ENCODE measurements around the gene KIR3DL2.
"Not testable (repeated sequence)": the region's sequence is repeated elsewhere in the genome, so short reads cannot be mapped to it uniquely, and the experiment has no call there.

The KIR3DL2 gene

DNA sequence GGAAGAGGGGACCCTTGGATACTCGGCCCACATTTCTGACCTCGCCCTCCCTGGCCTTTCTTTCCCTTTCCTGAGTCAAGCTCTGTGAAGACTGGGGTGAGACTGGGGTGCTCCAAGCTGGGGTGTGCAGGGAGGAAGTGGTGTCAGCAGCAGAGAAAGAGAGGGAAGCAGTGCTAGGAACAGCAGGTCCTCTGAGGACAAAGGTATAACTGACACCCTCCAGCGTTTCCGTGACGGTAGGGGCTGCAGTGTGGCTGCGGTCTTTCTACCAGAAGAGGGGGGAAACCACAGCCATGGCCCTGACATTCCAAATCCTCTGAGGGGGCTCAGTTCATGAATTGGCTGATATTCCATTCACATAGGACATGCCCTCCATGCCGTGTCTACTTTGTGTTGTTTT is 1.1 kb downstream of the KIR3DL2 start:
- Histone ChIP-seq H3K4me3 (ENCODE audit: low read length) (no peak overlapping the region), H2BK120ac (ENCODE audit: low read depth, low read length) (no peak overlapping the region), H3K79me2 (ENCODE audit: control insufficient read depth, insufficient read depth, low read length) (no peaks in the 10 kb centered on the region), H2BK15ac (replicated peaks; ENCODE audit: low read depth) (no peak overlapping the region), H3K9ac (ENCODE audit: low read length) (no peak overlapping the region), H3K4me2 (ENCODE audit: low read length) (no peak overlapping the region), H3K23ac (ENCODE audit: low read length) (no peak overlapping the region), H3K79me1 (ENCODE audit: low read length) (no peaks in the 10 kb centered on the region), H3K4me1 (ENCODE audit: control insufficient read depth, low read depth, low read length) (no peaks in the 10 kb centered on the region), H3K27me3 (ENCODE audit: insufficient read depth, low read length, poor library complexity) (no peaks in the 10 kb centered on the region), H3K27ac (ENCODE audit: low read depth, low read length) (no peak overlapping the region), H3K18ac (ENCODE audit: low read length) (no peak overlapping the region), H3K36me3 (ENCODE audit: control insufficient read depth, insufficient read depth, low read length) (no peaks in the 10 kb centered on the region), H2BK5ac (ENCODE audit: low read length) (no peak overlapping the region), H4K5ac (ENCODE audit: low read length) (no peak overlapping the region), H2AK5ac (ENCODE audit: low read length) (no peak overlapping the region), H3K56ac (ENCODE audit: low read length) (no peak overlapping the region), H4K8ac (ENCODE audit: low read depth, low read length) (no peak overlapping the region), H3K4ac (ENCODE audit: low read depth, low read length) (no peak overlapping the region)
- no CpG with 5 or more reads among the region's 7 CpGs for WGBS (ENCODE audit: extremely low coverage, insufficient coverage, low lambda C conversion rate)
- DNase-seq = no peak

DNA sequence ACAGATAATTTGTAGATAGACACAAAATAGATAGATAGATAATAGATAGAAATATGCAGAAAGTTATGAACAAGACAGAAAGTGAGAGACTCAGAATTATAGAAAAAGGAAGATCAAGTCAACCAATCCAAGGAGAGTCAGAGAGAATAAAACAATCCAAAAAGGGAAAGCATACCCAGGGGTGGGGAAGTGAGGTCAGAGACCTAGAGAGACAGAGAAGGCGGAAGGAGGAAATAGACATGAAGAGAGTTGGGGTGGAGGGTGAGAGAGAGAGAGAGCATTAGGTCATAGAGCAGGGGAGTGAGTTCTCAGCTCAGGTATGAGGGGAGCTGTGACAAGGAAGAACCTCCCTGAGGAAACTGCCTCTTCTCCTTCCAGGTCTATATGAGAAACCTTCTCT is 5.0 kb downstream of the KIR3DL2 start:
- not testable (repeated sequence) for H3K4me2 ChIP-seq (ENCODE audit: low read length); H3K27ac ChIP-seq (ENCODE audit: low read depth, low read length); H3K27me3 ChIP-seq (ENCODE audit: insufficient read depth, low read length, poor library complexity); H2BK5ac ChIP-seq (ENCODE audit: low read length); H3K79me1 ChIP-seq (ENCODE audit: low read length); H3K79me2 ChIP-seq (ENCODE audit: control insufficient read depth, insufficient read depth, low read length); H3K56ac ChIP-seq (ENCODE audit: low read length); H4K5ac ChIP-seq (ENCODE audit: low read length); H2BK15ac ChIP-seq (replicated peaks; ENCODE audit: low read depth); H4K8ac ChIP-seq (ENCODE audit: low read depth, low read length); H2AK5ac ChIP-seq (ENCODE audit: low read length); H3K18ac ChIP-seq (ENCODE audit: low read length); H3K4me3 ChIP-seq (ENCODE audit: low read length); H3K4ac ChIP-seq (ENCODE audit: low read depth, low read length); H3K4me1 ChIP-seq (ENCODE audit: control insufficient read depth, low read depth, low read length); H3K9ac ChIP-seq (ENCODE audit: low read length); H3K36me3 ChIP-seq (ENCODE audit: control insufficient read depth, insufficient read depth, low read length); H3K23ac ChIP-seq (ENCODE audit: low read length); DNase-seq; H2BK120ac ChIP-seq (ENCODE audit: low read depth, low read length)
- no CpG with 5 or more reads among the region's 1 CpG for WGBS (ENCODE audit: extremely low coverage, insufficient coverage, low lambda C conversion rate)

DNA sequence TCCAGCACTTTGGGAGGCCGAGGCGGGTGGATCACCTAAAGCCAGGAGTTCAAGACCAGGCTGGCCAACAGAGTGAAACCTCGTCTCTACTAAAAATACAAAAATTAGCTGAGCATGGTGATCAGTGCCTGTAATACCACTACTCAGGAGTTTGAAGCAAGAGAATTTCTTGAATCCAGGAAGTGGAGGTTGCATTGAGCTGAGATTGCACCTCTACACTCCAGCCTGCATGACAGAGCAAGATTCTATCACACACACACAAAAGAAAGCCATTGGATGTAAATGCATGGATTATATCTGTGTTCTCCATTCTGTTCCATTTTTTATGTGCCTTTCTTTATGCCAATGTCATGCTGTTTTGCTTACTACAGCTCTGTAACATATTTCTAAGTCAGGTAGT is 8.2 kb downstream of the KIR3DL2 start:
- H3K9ac ChIP-seq (ENCODE audit: low read length); H3K56ac ChIP-seq (ENCODE audit: low read length); H3K27me3 ChIP-seq (ENCODE audit: insufficient read depth, low read length, poor library complexity); H2AK5ac ChIP-seq (ENCODE audit: low read length); H2BK15ac ChIP-seq (replicated peaks; ENCODE audit: low read depth); H3K4me1 ChIP-seq (ENCODE audit: control insufficient read depth, low read depth, low read length); H3K79me1 ChIP-seq (ENCODE audit: low read length); H2BK120ac ChIP-seq (ENCODE audit: low read depth, low read length); H3K27ac ChIP-seq (ENCODE audit: low read depth, low read length); H4K5ac ChIP-seq (ENCODE audit: low read length); H3K4me3 ChIP-seq (ENCODE audit: low read length); H3K18ac ChIP-seq (ENCODE audit: low read length); H2BK5ac ChIP-seq (ENCODE audit: low read length); DNase-seq; H4K8ac ChIP-seq (ENCODE audit: low read depth, low read length); H3K4ac ChIP-seq (ENCODE audit: low read depth, low read length); H3K23ac ChIP-seq (ENCODE audit: low read length); H3K36me3 ChIP-seq (ENCODE audit: control insufficient read depth, insufficient read depth, low read length); H3K4me2 ChIP-seq (ENCODE audit: low read length); H3K79me2 ChIP-seq (ENCODE audit: control insufficient read depth, insufficient read depth, low read length): not testable (repeated sequence)
- no CpG with 5 or more reads among the region's 3 CpGs for WGBS (ENCODE audit: extremely low coverage, insufficient coverage, low lambda C conversion rate)

DNA sequence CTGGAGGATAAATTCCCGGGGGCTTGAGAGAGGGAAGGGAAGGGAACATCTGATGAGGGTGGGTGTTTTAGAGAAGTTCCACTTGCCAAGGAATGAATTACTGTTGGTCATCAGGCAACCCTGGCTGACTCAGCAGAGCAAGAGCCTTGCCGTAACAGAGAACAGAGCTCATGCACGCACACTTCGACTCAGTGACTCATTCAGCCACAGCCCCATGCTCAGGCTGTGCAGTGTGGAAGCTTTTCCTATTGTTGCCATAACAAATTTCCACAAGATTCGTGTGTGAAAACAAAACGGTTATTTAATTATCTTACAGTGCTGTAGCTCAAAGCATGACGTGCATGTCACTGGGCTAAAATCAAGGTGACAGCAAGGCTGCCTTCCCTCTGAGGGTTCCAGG is 9.2 kb downstream of the KIR3DL2 start:
- not testable (repeated sequence) for H3K4ac ChIP-seq (ENCODE audit: low read depth, low read length); H3K18ac ChIP-seq (ENCODE audit: low read length); H3K79me1 ChIP-seq (ENCODE audit: low read length); H3K4me2 ChIP-seq (ENCODE audit: low read length); H3K27ac ChIP-seq (ENCODE audit: low read depth, low read length); H3K4me3 ChIP-seq (ENCODE audit: low read length); H3K9ac ChIP-seq (ENCODE audit: low read length); H3K36me3 ChIP-seq (ENCODE audit: control insufficient read depth, insufficient read depth, low read length); H3K23ac ChIP-seq (ENCODE audit: low read length); H4K8ac ChIP-seq (ENCODE audit: low read depth, low read length); H3K27me3 ChIP-seq (ENCODE audit: insufficient read depth, low read length, poor library complexity); H3K79me2 ChIP-seq (ENCODE audit: control insufficient read depth, insufficient read depth, low read length); H2BK120ac ChIP-seq (ENCODE audit: low read depth, low read length); DNase-seq; H3K56ac ChIP-seq (ENCODE audit: low read length); H4K5ac ChIP-seq (ENCODE audit: low read length); H2AK5ac ChIP-seq (ENCODE audit: low read length); H3K4me1 ChIP-seq (ENCODE audit: control insufficient read depth, low read depth, low read length); H2BK15ac ChIP-seq (replicated peaks; ENCODE audit: low read depth); H2BK5ac ChIP-seq (ENCODE audit: low read length)
- no CpG with 5 or more reads among the region's 7 CpGs for WGBS (ENCODE audit: extremely low coverage, insufficient coverage, low lambda C conversion rate)

DNA sequence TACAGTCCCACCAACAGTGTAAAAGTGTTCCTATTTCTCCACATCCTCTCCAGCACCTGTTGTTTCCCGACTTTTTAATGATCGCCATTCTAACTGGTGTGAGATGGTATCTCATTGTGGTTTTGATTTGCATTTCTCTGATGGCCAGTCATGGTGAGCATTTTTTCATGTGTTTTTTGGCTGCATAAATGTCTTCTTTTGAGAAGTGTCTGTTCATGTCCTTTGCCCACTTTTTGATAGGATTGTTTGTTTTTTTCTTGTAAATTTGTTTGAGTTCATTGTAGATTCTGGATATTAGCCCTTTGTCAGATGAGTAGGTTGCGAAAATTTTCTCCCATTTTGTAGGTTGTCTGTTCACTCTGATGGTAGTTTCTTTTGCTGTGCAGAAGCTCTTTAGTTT is 13.2 kb downstream of the KIR3DL2 start:
- H3K79me2 ChIP-seq (ENCODE audit: control insufficient read depth, insufficient read depth, low read length); H2BK120ac ChIP-seq (ENCODE audit: low read depth, low read length); H3K18ac ChIP-seq (ENCODE audit: low read length): not testable (repeated sequence)

DNA sequence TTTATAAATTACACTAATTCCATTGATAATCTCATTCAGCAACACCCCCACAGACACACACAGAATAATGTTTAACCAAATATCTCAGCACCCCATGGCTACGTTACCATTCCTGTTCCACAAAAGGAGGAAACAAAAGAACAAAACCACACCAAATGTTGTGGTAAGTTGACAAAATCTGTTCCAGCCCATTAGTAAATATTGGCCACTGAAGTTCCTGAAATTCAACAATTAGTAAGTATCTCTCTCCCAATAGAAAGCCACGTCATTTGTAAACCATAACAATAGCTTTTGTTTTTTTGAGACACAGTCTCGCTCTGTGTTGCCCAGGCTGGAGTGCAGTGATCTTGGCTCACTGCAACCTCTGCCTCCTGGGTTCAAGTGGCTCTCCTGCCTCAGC is 21.5 kb downstream of the KIR3DL2 start:
- Histone ChIP-seq H3K9ac (ENCODE audit: low read length) (no peak overlapping the region), H3K36me3 (ENCODE audit: control insufficient read depth, insufficient read depth, low read length) (no peaks in the 10 kb centered on the region), H3K27me3 (ENCODE audit: insufficient read depth, low read length, poor library complexity) (no peaks in the 10 kb centered on the region), H3K4me1 (ENCODE audit: control insufficient read depth, low read depth, low read length) (no peaks in the 10 kb centered on the region), H3K56ac (ENCODE audit: low read length) (no peak overlapping the region), H3K23ac (ENCODE audit: low read length) (no peak overlapping the region), H2BK15ac (replicated peaks; ENCODE audit: low read depth) (no peak overlapping the region), H3K18ac (ENCODE audit: low read length) (no peak overlapping the region), H3K4me3 (ENCODE audit: low read length) (no peak overlapping the region), H2BK5ac (ENCODE audit: low read length) (no peak overlapping the region), H3K79me1 (ENCODE audit: low read length) (no peaks in the 10 kb centered on the region), H4K8ac (ENCODE audit: low read depth, low read length) (no peak overlapping the region), H3K27ac (ENCODE audit: low read depth, low read length) (no peak overlapping the region), H4K5ac (ENCODE audit: low read length) (no peak overlapping the region), H3K79me2 (ENCODE audit: control insufficient read depth, insufficient read depth, low read length) (no peaks in the 10 kb centered on the region), H2AK5ac (ENCODE audit: low read length) (no peak overlapping the region), H3K4ac (ENCODE audit: low read depth, low read length) (no peak overlapping the region), H3K4me2 (ENCODE audit: low read length) (no peak overlapping the region), H2BK120ac (ENCODE audit: low read depth, low read length) (no peak overlapping the region)
- no CpG with 5 or more reads among the region's 3 CpGs for WGBS (ENCODE audit: extremely low coverage, insufficient coverage, low lambda C conversion rate)
- no peak for DNase-seq

More for the DNA sequence above, 13.2 kb downstream of the KIR3DL2 start:
- no CpG with 5 or more reads among the region's 3 CpGs for WGBS (ENCODE audit: extremely low coverage, insufficient coverage, low lambda C conversion rate)
- not testable (repeated sequence) for H4K8ac ChIP-seq (ENCODE audit: low read depth, low read length); H3K4ac ChIP-seq (ENCODE audit: low read depth, low read length); H3K4me1 ChIP-seq (ENCODE audit: control insufficient read depth, low read depth, low read length); H3K56ac ChIP-seq (ENCODE audit: low read length); H2BK5ac ChIP-seq (ENCODE audit: low read length); H4K5ac ChIP-seq (ENCODE audit: low read length); H3K79me1 ChIP-seq (ENCODE audit: low read length); H2BK15ac ChIP-seq (replicated peaks; ENCODE audit: low read depth); H3K4me2 ChIP-seq (ENCODE audit: low read length); H3K27me3 ChIP-seq (ENCODE audit: insufficient read depth, low read length, poor library complexity); H3K27ac ChIP-seq (ENCODE audit: low read depth, low read length); H3K4me3 ChIP-seq (ENCODE audit: low read length); H3K9ac ChIP-seq (ENCODE audit: low read length); H3K23ac ChIP-seq (ENCODE audit: low read length); H3K36me3 ChIP-seq (ENCODE audit: control insufficient read depth, insufficient read depth, low read length); DNase-seq; H2AK5ac ChIP-seq (ENCODE audit: low read length)

Data from mesendoderm (in vitro differentiated cells).